K562 (cell line): ENCODE measurements around the gene NKD1. TPM values are rescaled to one million over a fixed set of nuclear protein-coding genes. Genes with fewer than 3 reads are reported as not detected.

Source experiments
- ATF1 ChIP-seq, 2 experiments: fragments of 450-650 bp in 1 of 2; IDR thresholded peaks; 2 replicates each; pipeline ENCODE4 v1.6.1; 2016; ENCODE audit warnings: missing compliant biosample characterization in 1 of 2, missing genetic modification characterization in 1 of 2
- MEF2D ChIP-seq: conservative IDR thresholded peaks from 2 replicates; pipeline ENCODE4 v1.6.1; 2016; ENCODE audit warnings: low read depth, missing genetic modification characterization, missing compliant biosample characterization
- MGA ChIP-seq: fragments of 450-650 bp; IDR thresholded peaks from 2 replicates; pipeline ENCODE4 v1.6.1; 2016; ENCODE audit warnings: mild to moderate bottlenecking, moderate library complexity
- NR2C2 ChIP-seq, 2 experiments: fragments of 200-800 bp in 1 of 2; sonication (Bioruptor generic) in 1 of 2; sonication (generic) in 1 of 2; formaldehyde crosslinking in 1 of 2; IDR thresholded peaks; 2 replicates each; pipeline versions ENCODE4 v1.6.1 to v1.8.0; 2016 to 2022; ENCODE audit warnings: mild to moderate bottlenecking in 1 of 2, missing compliant biosample characterization in 1 of 2, missing genetic modification characterization in 1 of 2, missing genetic modification reagents in 1 of 2
- ZFP36 ChIP-seq: fragments of 150-350 bp; IDR thresholded peaks from 2 replicates; pipeline ENCODE4 v1.6.1; 2018; ENCODE audit warnings: low read length, low read depth; ENCODE audit not compliant: partially characterized antibody
- polyA plus RNA-seq, 8 experiments: library from polyadenylated mRNA; depleted of rRNA in 4 of 8; stranded (reverse) in 5 of 8; unstranded in 3 of 8; fragments of >200 nt; fragmentation: Nextera tagmentation in 2 of 8; fragmentation: Illumina TruSeq in 1 of 8; extraction: Ambion mirVana in 2 of 8; extraction: Trizol in 1 of 8; gene quantifications; 2 replicates each; pipeline versions ENCODE4 v1.2.1 to v1.2.3, GENCODE V29; 2011 to 2014; ENCODE audit warnings: inconsistent platforms in 1 of 8, missing spikeins in 1 of 8
- total RNA-seq, 7 experiments: library from RNA; depleted of rRNA in 6 of 7; stranded (reverse); fragments of >200 nt in 6 of 7; fragmentation: Illumina TruSeq in 2 of 7; extraction: Trizol in 2 of 7; gene quantifications; 2 replicates each; pipeline versions ENCODE4 v1.2.1 to v1.2.3, GENCODE V29; 2011 to 2021; ENCODE audit warnings: low replicate concordance in 1 of 7
- TF ChIP-seq, protein P1 (sequence below): sonication (generic); formaldehyde crosslinking; IDR thresholded peaks from 2 replicates; pipeline ENCODE4 v1.8.0; 2022; ENCODE audit warnings: missing genetic modification reagents, mild to moderate bottlenecking, borderline replicate concordance

The NKD1 gene
- total and polyA plus RNA-seq, 9 of the 15 experiments (the other 6 are each of a cell fraction or from before 2014, with no cell fraction given): under 0.01 to 0.24 (median 0.04) TPM; not detected in 2

GRCh38 chr16:50566014-50566962 is 18.1 kb downstream of the NKD1 start (continued):
- TF ChIP-seq MEF2D (tag) (no peak), NR2C2 (CRISPR knock-in tag; IDR thresholded peaks at IDR 0.05) (no peak), NR2C2 (tag; IDR thresholded peaks at IDR 0.05) (no peak), ZFP36 (peak; percentile 97), MGA (no peak), ATF1 (CRISPR knock-in tag; IDR thresholded peaks at IDR 0.05) (no peak), ATF1 (tag; IDR thresholded peaks at IDR 0.05) (no peak)
- TF ChIP-seq, protein P1, sequence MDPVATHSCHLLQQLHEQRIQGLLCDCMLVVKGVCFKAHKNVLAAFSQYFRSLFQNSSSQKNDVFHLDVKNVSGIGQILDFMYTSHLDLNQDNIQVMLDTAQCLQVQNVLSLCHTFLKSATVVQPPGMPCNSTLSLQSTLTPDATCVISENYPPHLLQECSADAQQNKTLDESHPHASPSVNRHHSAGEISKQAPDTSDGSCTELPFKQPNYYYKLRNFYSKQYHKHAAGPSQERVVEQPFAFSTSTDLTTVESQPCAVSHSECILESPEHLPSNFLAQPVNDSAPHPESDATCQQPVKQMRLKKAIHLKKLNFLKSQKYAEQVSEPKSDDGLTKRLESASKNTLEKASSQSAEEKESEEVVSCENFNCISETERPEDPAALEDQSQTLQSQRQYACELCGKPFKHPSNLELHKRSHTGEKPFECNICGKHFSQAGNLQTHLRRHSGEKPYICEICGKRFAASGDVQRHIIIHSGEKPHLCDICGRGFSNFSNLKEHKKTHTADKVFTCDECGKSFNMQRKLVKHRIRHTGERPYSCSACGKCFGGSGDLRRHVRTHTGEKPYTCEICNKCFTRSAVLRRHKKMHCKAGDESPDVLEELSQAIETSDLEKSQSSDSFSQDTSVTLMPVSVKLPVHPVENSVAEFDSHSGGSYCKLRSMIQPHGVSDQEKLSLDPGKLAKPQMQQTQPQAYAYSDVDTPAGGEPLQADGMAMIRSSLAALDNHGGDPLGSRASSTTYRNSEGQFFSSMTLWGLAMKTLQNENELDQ (CRISPR knock-in tag): no peak
